ENCODE results near the gene NANS. TPM values are rescaled to one million over a fixed set of nuclear protein-coding genes. Genes with fewer than 3 reads are reported as not detected.

Gene NANS
- polyA plus RNA-seq, 1 donor from 2014 or later: 16.9 TPM

- Histone ChIP-seq H3K36me3 (ENCODE audit: insufficient read depth, low read length) (no peaks in the 10 kb centered on the region), H2AFZ (ENCODE audit: low read depth, low read length) (no peak overlapping the region), H3K4me3 (ENCODE audit: low read length) (no peak overlapping the region), H4K20me1 (ENCODE audit: insufficient read depth) (no peaks in the 10 kb centered on the region), H3K4me2 (ENCODE audit: low read length) (no peak overlapping the region), H3K27ac (ENCODE audit: low read length) (no peak overlapping the region), H3K9ac (ENCODE audit: low read length) (no peak overlapping the region), H3K9me3 (ENCODE audit: low read length) (no peaks in the 10 kb centered on the region), H3K79me2 (replicated peaks; ENCODE audit: insufficient read depth, low read length) (no peaks in the 10 kb centered on the region), H3F3A (ENCODE audit: insufficient read depth, low read length, poor library complexity, severe bottlenecking) (no peaks in the 10 kb centered on the region), H3K9me2 (ENCODE audit: insufficient read depth, low read length) (no peaks in the 10 kb centered on the region), H3K27me3 (ENCODE audit: insufficient read depth, low read depth, low read length) (no peaks in the 10 kb centered on the region)
- no peak for TF ChIP-seq TAF1 (IDR thresholded peaks at IDR 0.05; ENCODE audit: low read depth)
Observed at GRCh38 chr9:98038958-98039357, 17.6 kb upstream of the NANS start.

GRCh38 chr9:98039607-98040017 lies 16.9 kb upstream of the NANS start:
- H4K20me1 ChIP-seq (ENCODE audit: insufficient read depth): no peaks in the 10 kb centered on the region
- H3K4me3 ChIP-seq (ENCODE audit: low read length): no peak overlapping the region
- H3F3A ChIP-seq (ENCODE audit: insufficient read depth, low read length, poor library complexity, severe bottlenecking): no peaks in the 10 kb centered on the region
- H3K36me3 ChIP-seq (ENCODE audit: insufficient read depth, low read length): no peaks in the 10 kb centered on the region
- H3K4me2 ChIP-seq (ENCODE audit: low read length): no peak overlapping the region
- TF ChIP-seq REST (IDR thresholded peaks at IDR 0.05; ENCODE audit: borderline replicate concordance) (no peak), RAD21 (conservative IDR thresholded peaks at IDR 0.05) (no peak), EP300 (conservative IDR thresholded peaks at IDR 0.05; ENCODE audit: poor library complexity, severe bottlenecking) (no peak), EZH2 (IDR thresholded peaks at IDR 0.05; ENCODE audit: borderline replicate concordance, insufficient read depth, low read length, poor library complexity, severe bottlenecking) (no peak), MXI1 (conservative IDR thresholded peaks at IDR 0.05; ENCODE audit: poor library complexity, severe bottlenecking) (no peak), POLR2AphosphoS5 (IDR thresholded peaks at IDR 0.05) (no peak), TAF1 (IDR thresholded peaks at IDR 0.05; ENCODE audit: low read depth) (no peak), SMC3 (conservative IDR thresholded peaks at IDR 0.05; ENCODE audit: poor library complexity) (no peak), CTCF (IDR thresholded peaks at IDR 0.05; ENCODE audit: poor library complexity, severe bottlenecking) (no peak)
- no peaks in the 10 kb centered on the region for H3K79me2 ChIP-seq (replicated peaks; ENCODE audit: insufficient read depth, low read length)
- no peak overlapping the region for H3K9ac ChIP-seq (ENCODE audit: low read length)
- H3K9me2 ChIP-seq (ENCODE audit: insufficient read depth, low read length): no peaks in the 10 kb centered on the region
- no peak overlapping the region for H3K27ac ChIP-seq (ENCODE audit: low read length)
- no peaks in the 10 kb centered on the region for H3K9me3 ChIP-seq (ENCODE audit: low read length)
- H3K27me3 ChIP-seq (ENCODE audit: insufficient read depth, low read depth, low read length): no peaks in the 10 kb centered on the region
- no peak overlapping the region for H2AFZ ChIP-seq (ENCODE audit: low read depth, low read length)

GRCh38 chr9:98040212-98040611 lies 16.3 kb upstream of the NANS start:
- no peak for TF ChIP-seq TAF1 (IDR thresholded peaks at IDR 0.05; ENCODE audit: low read depth)
- no peak overlapping the region for H2AFZ ChIP-seq (ENCODE audit: low read depth, low read length)
- H3K79me2 ChIP-seq (replicated peaks; ENCODE audit: insufficient read depth, low read length): no peaks in the 10 kb centered on the region
- no peak overlapping the region for H3K4me3 ChIP-seq (ENCODE audit: low read length)
- H3K4me2 ChIP-seq (ENCODE audit: low read length): no peak overlapping the region
- H3K27ac ChIP-seq (ENCODE audit: low read length): no peak overlapping the region
- no peaks in the 10 kb centered on the region for H3K36me3 ChIP-seq (ENCODE audit: insufficient read depth, low read length)
- no peak overlapping the region for H3K9ac ChIP-seq (ENCODE audit: low read length)
- no peaks in the 10 kb centered on the region for H3K9me2 ChIP-seq (ENCODE audit: insufficient read depth, low read length)
- H3K27me3 ChIP-seq (ENCODE audit: insufficient read depth, low read depth, low read length): no peaks in the 10 kb centered on the region
- H3F3A ChIP-seq (ENCODE audit: insufficient read depth, low read length, poor library complexity, severe bottlenecking): no peaks in the 10 kb centered on the region
- no peaks in the 10 kb centered on the region for H4K20me1 ChIP-seq (ENCODE audit: insufficient read depth)
- H3K9me3 ChIP-seq (ENCODE audit: low read length): no peaks in the 10 kb centered on the region
